Body of pancreas (tissue), 4 donors: ENCODE results near the gene FOXO3.

Experiments
- POLR2A ChIP-seq, 3 donors: fragments of 450-650 bp; IDR thresholded peaks; one replicate each; pipeline ENCODE4 v1.6.1; 2016; ENCODE audit warnings: antibody characterized with exemption in 3 of 3, mild to moderate bottlenecking in 2 of 3
- TF ChIP-seq, protein P1 (sequence below), 7 experiments: fragments of 450-650 bp in 4 of 7; fragments of 200-600 bp in 3 of 7; sonication (generic) in 3 of 7; IDR thresholded peaks; one replicate each; pipeline ENCODE4 v1.5.1; 2016 to 2019; ENCODE audit warnings: antibody characterized with exemption in 7 of 7

DNA sequence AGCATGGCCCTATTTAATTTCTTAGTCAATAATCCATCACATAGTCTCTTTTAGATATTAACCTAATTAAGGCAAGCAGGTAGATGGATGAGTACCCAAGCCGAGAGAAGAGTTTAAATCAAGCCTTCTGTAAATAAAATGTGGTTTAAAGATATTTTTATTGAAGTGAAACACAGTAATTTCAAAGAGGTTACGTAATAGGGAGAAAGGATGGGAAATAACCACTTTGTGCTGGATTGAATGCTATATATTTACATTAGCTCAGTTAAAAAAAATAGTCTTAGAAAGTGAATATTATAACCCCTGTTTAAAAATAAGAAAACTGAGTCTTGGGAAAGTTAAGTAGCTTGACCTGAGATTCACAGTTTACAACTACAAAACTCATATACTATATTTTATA, 37.0 kb upstream of the FOXO3 start:
- TF ChIP-seq, protein P1, sequence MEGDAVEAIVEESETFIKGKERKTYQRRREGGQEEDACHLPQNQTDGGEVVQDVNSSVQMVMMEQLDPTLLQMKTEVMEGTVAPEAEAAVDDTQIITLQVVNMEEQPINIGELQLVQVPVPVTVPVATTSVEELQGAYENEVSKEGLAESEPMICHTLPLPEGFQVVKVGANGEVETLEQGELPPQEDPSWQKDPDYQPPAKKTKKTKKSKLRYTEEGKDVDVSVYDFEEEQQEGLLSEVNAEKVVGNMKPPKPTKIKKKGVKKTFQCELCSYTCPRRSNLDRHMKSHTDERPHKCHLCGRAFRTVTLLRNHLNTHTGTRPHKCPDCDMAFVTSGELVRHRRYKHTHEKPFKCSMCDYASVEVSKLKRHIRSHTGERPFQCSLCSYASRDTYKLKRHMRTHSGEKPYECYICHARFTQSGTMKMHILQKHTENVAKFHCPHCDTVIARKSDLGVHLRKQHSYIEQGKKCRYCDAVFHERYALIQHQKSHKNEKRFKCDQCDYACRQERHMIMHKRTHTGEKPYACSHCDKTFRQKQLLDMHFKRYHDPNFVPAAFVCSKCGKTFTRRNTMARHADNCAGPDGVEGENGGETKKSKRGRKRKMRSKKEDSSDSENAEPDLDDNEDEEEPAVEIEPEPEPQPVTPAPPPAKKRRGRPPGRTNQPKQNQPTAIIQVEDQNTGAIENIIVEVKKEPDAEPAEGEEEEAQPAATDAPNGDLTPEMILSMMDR (IDR thresholded peaks at IDR 0.05), result no peak
- no peak for TF ChIP-seq POLR2A (IDR thresholded peaks at IDR 0.05)
